Activated B cell treated with CpG ODN at 0.5 μM for 24 hours (primary cell): Measurements from ENCODE around the gene IDH1. TPM values are rescaled to one million over a fixed set of nuclear protein-coding genes. Genes with fewer than 3 reads are reported as not detected.
"Not testable (repeated sequence)": the region's sequence is repeated elsewhere in the genome, so short reads cannot be mapped to it uniquely, and the experiment has no call there.

Source experiments
- ATAC-seq: fragments of 200-7000 bp; cut with Tn5 transposase; one replicate; pipeline ENCODE4 v1.10.0; 2021; ENCODE audit warnings: low read depth, mild to moderate bottlenecking, moderate library complexity
- CTCF ChIA-PET: fragments of 350-600 bp; sonication (Branson Sonifier 250); formaldehyde crosslinking; loops from one replicate; lab custom pipeline; 2021; ENCODE audit warnings: antibody characterized with exemption; lab: Charles Lee
- POLR2A ChIA-PET: fragments of 350-600 bp; sonication (Branson Sonifier 250); formaldehyde crosslinking; loops from one replicate; lab custom pipeline; 2021; ENCODE audit warnings: antibody characterized with exemption; lab: Charles Lee
- DNase-seq: peaks from one replicate; pipeline ENCODE4 v3.0.0; 2022
- H3K27ac Mint-ChIP-seq: one replicate; pipeline ENCODE4 v1.8.0; 2020; ENCODE audit warnings: mixed read lengths
- H3K27me3 Mint-ChIP-seq: one replicate; pipeline ENCODE4 v1.8.0; 2021; ENCODE audit warnings: mixed read lengths
- H3K36me3 Mint-ChIP-seq: one replicate; pipeline ENCODE4 v1.8.0; 2021; ENCODE audit warnings: low read depth, mixed read lengths
- H3K4me1 Mint-ChIP-seq: one replicate; pipeline ENCODE4 v1.8.0; 2021; ENCODE audit warnings: mixed read lengths
- H3K4me3 Mint-ChIP-seq: one replicate; pipeline ENCODE4 v1.8.0; 2020; ENCODE audit warnings: mild to moderate bottlenecking, mixed read lengths
- H3K9me3 Mint-ChIP-seq: one replicate; pipeline ENCODE4 v1.8.0; 2020; ENCODE audit warnings: mixed read lengths
- CTCF ChIP-seq: fragments of 200-600 bp; IDR thresholded peaks from one replicate; pipeline ENCODE4 v1.8.0; 2022; ENCODE audit warnings: antibody characterized with exemption, mild to moderate bottlenecking
- intact Hi-C: fragments of 100-400 bp; cut with micrococcal nuclease; formaldehyde crosslinking; loops from one replicate; pipeline ENCODE4 v1.15.1; 2024
- total RNA-seq: library from RNA; stranded (reverse); gene quantifications from 2 replicates; pipeline ENCODE4 v1.2.3, GENCODE V29; 2022

Gene IDH1
- total RNA-seq, 1 donor from 2014 or later, result 46.6 TPM

GRCh38 chr2:208228476-208228875 lies 26.4 kb downstream of the IDH1 start:
- ChIA-PET POLR2A (no interaction called here), CTCF (interaction anchor here (0.8 kb wide), 1 partner anchor 53 kb away, joined by 3 read pairs; no protein-coding TSS in a partner anchor)
- Mint-ChIP-seq H3K27ac (no peak overlapping the region), H3K4me1 (no peaks in the 10 kb centered on the region), H3K27me3 (peaks cover 2% of the 10 kb centered on the region), H3K9me3 (peaks cover 13% of the 10 kb centered on the region), H3K4me3 (no peak overlapping the region), H3K36me3 (no peaks in the 10 kb centered on the region)
- ATAC-seq, result no peak
- intact Hi-C loops, result no loop called here
- TF ChIP-seq CTCF, result no peak
- no peak for DNase-seq

- Mint-ChIP-seq H3K9me3 (peaks cover 13% of the 10 kb centered on the region), H3K27ac (no peak overlapping the region), H3K4me3 (no peak overlapping the region), H3K4me1 (no peaks in the 10 kb centered on the region), H3K36me3 (no peaks in the 10 kb centered on the region), H3K27me3 (peaks cover 2% of the 10 kb centered on the region)
- ChIA-PET CTCF (no interaction called here), POLR2A (no interaction called here)
- no peak for TF ChIP-seq CTCF
- ATAC-seq (no peak), DNase-seq (no peak)
- intact Hi-C loops, result no loop called here
Measured at GRCh38 chr2:208227581-208228232, 27.2 kb downstream of the IDH1 start.

- intact Hi-C loops, result no loop called here
- ChIA-PET POLR2A (no interaction called here), CTCF (no interaction called here)
- ATAC-seq, result no peak
- H3K9me3 Mint-ChIP-seq, result peaks cover 5% of the 10 kb centered on the region
- no peak for DNase-seq
- no peak overlapping the region for H3K4me3 Mint-ChIP-seq
- no peak overlapping the region for H3K27ac Mint-ChIP-seq
- no peaks in the 10 kb centered on the region for H3K36me3 Mint-ChIP-seq
- peaks cover 2% of the 10 kb centered on the region for H3K27me3 Mint-ChIP-seq
- TF ChIP-seq CTCF, result no peak
- H3K4me1 Mint-ChIP-seq, result no peaks in the 10 kb centered on the region
Measured at GRCh38 chr2:208224802-208225201, 30.1 kb downstream of the IDH1 start.

GRCh38 chr2:208222351-208222750 lies 32.5 kb downstream of the IDH1 start:
- POLR2A ChIA-PET, result no interaction called here
- H3K4me1 Mint-ChIP-seq, result no peaks in the 10 kb centered on the region
- TF ChIP-seq CTCF, result no peak
- intact Hi-C loops, result no loop called here
- no peak for ATAC-seq
- no peaks in the 10 kb centered on the region for H3K36me3 Mint-ChIP-seq
- H3K27me3 Mint-ChIP-seq, result peaks cover 7% of the 10 kb centered on the region
- H3K9me3 Mint-ChIP-seq, result peaks cover 7% of the 10 kb centered on the region
- H3K27ac Mint-ChIP-seq, result no peak overlapping the region
- no peak for DNase-seq
- CTCF ChIA-PET, result no interaction called here
- no peak overlapping the region for H3K4me3 Mint-ChIP-seq

GRCh38 chr2:208221873-208222272 lies 33.0 kb downstream of the IDH1 start:
- ATAC-seq, H3K9me3 Mint-ChIP-seq, H3K4me1 Mint-ChIP-seq, DNase-seq, CTCF ChIA-PET, H3K36me3 Mint-ChIP-seq, H3K27me3 Mint-ChIP-seq, H3K27ac Mint-ChIP-seq, intact Hi-C loops, POLR2A ChIA-PET, H3K4me3 Mint-ChIP-seq: not testable (repeated sequence)
